GM18861 (cell line): ENCODE data around the gene BNC2.

Experiments
- ATAC-seq: cut with Tn5 transposase; IDR thresholded peaks from one replicate; pipeline ENCODE4 v1.9.1; 2021; ENCODE audit not compliant: unreplicated experiment

Gene BNC2

GRCh38 chr9:16769291-16769690 lies 101.2 kb downstream of the BNC2 start:
- no peak for ATAC-seq

- ATAC-seq, result no peak
Observed at GRCh38 chr9:16768816-16769215, 101.7 kb downstream of the BNC2 start.

- no peak for ATAC-seq
Observed at GRCh38 chr9:16767366-16767765, 103.1 kb downstream of the BNC2 start.

GRCh38 chr9:16763946-16764345 lies 106.5 kb downstream of the BNC2 start:
- ATAC-seq, result no peak

GRCh38 chr9:16755467-16756160 lies 114.9 kb downstream of the BNC2 start:
- ATAC-seq, result no peak

- ATAC-seq, result no peak
Observed at GRCh38 chr9:16754662-16755061, 115.8 kb downstream of the BNC2 start.

GRCh38 chr9:16753256-16753655 lies 117.2 kb downstream of the BNC2 start:
- ATAC-seq, result no peak

- no peak for ATAC-seq
Observed at GRCh38 chr9:16752601-16753000, 117.9 kb downstream of the BNC2 start.

- ATAC-seq, result no peak
Observed at GRCh38 chr9:16750553-16750952, 119.9 kb downstream of the BNC2 start.

GRCh38 chr9:16745359-16745758 lies 125.1 kb downstream of the BNC2 start:
- ATAC-seq, result no peak

- ATAC-seq, result no peak
Observed at GRCh38 chr9:16744394-16744793, 126.1 kb downstream of the BNC2 start.

GRCh38 chr9:16743375-16743774 lies 127.1 kb downstream of the BNC2 start:
- no peak for ATAC-seq

- ATAC-seq, result no peak
Observed at GRCh38 chr9:16735001-16735400, 135.5 kb downstream of the BNC2 start.

- ATAC-seq, result no peak
Observed at GRCh38 chr9:16732546-16732945, 137.9 kb downstream of the BNC2 start.

- no peak for ATAC-seq
Observed at GRCh38 chr9:16730162-16730561, 140.3 kb downstream of the BNC2 start.

- ATAC-seq, result no peak
Observed at GRCh38 chr9:16729651-16730050, 140.8 kb downstream of the BNC2 start.

- ATAC-seq, result no peak
Observed at GRCh38 chr9:16728137-16728508, 142.3 kb downstream of the BNC2 start.

- ATAC-seq, result no peak
Observed at GRCh38 chr9:16727452-16728136, 142.9 kb downstream of the BNC2 start.

- ATAC-seq, result no peak
Observed at GRCh38 chr9:16726718-16727451, 143.6 kb downstream of the BNC2 start.

GRCh38 chr9:16726029-16726428 lies 144.4 kb downstream of the BNC2 start:
- ATAC-seq, result no peak

- no peak for ATAC-seq
Observed at GRCh38 chr9:16725066-16725465, 145.4 kb downstream of the BNC2 start.

GRCh38 chr9:16721972-16722371 lies 148.5 kb downstream of the BNC2 start:
- no peak for ATAC-seq
